Progenitor cell of endocrine pancreas (in vitro differentiated cells): Measurements from ENCODE around the gene NR2F6. TPM values are rescaled to one million over a fixed set of nuclear protein-coding genes. Genes with fewer than 3 reads are reported as not detected.
"Not testable (repeated sequence)": the region's sequence is repeated elsewhere in the genome, so short reads cannot be mapped to it uniquely, and the experiment has no call there.

Experiments
- DNase-seq: peaks from one replicate; pipeline ENCODE4 v3.0.0; 2021; ENCODE audit warnings: low spot score; ENCODE audit not compliant: unreplicated experiment
- H3K27ac Mint-ChIP-seq: 2 replicates; pipeline ENCODE4 v1.8.0; 2021; ENCODE audit warnings: mild to moderate bottlenecking, moderate library complexity, mixed read lengths
- H3K27me3 Mint-ChIP-seq: 2 replicates; pipeline ENCODE4 v1.8.0; 2021; ENCODE audit warnings: mixed read lengths
- H3K36me3 Mint-ChIP-seq: 2 replicates; pipeline ENCODE4 v1.8.0; 2022; ENCODE audit warnings: mixed read lengths; ENCODE audit not compliant: insufficient read depth
- H3K4me1 Mint-ChIP-seq: 2 replicates; pipeline ENCODE4 v1.8.0; 2021; ENCODE audit warnings: low read depth, mixed read lengths
- H3K4me3 Mint-ChIP-seq: 2 replicates; pipeline ENCODE4 v1.8.0; 2021; ENCODE audit warnings: low read depth, mild to moderate bottlenecking, moderate library complexity, mixed read lengths
- H3K9me3 Mint-ChIP-seq: 2 replicates; pipeline ENCODE4 v1.8.0; 2021; ENCODE audit warnings: low read depth, mixed read lengths
- CTCF ChIP-seq: fragments of 200-600 bp; sonication (generic); IDR thresholded peaks from one replicate; pipeline ENCODE4 v1.5.0; 2021; ENCODE audit warnings: antibody characterized with exemption, mild to moderate bottlenecking; ENCODE audit not compliant: unreplicated experiment
- total RNA-seq: library from RNA; stranded (reverse); gene quantifications from 2 replicates; pipeline ENCODE4 v1.2.1, GENCODE V29; 2021

Gene NR2F6
- total RNA-seq, 1 donor from 2014 or later = 150 TPM

GRCh38 chr19:17196610-17197009 lies 49.1 kb downstream of the NR2F6 start:
- no peak for TF ChIP-seq CTCF
- Mint-ChIP-seq H3K4me3 (no peak overlapping the region), H3K4me1 (no peaks in the 10 kb centered on the region)

GRCh38 chr19:17195106-17195505 lies 50.6 kb downstream of the NR2F6 start:
- Mint-ChIP-seq H3K27me3 (no peaks in the 10 kb centered on the region), H3K36me3 (peaks cover 19% of the 10 kb centered on the region), H3K9me3 (no peaks in the 10 kb centered on the region), H3K27ac (no peak overlapping the region), H3K4me1 (no peaks in the 10 kb centered on the region), H3K4me3 (no peak overlapping the region)
- no peak for TF ChIP-seq CTCF
- DNase-seq = no peak

More at GRCh38 chr19:17196610-17197009, 49.1 kb downstream of the NR2F6 start:
- H3K9me3 Mint-ChIP-seq = no peaks in the 10 kb centered on the region
- no peaks in the 10 kb centered on the region for H3K27me3 Mint-ChIP-seq
- H3K27ac Mint-ChIP-seq = no peak overlapping the region
- DNase-seq = no peak
- peaks cover 18% of the 10 kb centered on the region for H3K36me3 Mint-ChIP-seq

GRCh38 chr19:17194608-17195007 lies 51.1 kb downstream of the NR2F6 start:
- no peak for TF ChIP-seq CTCF
- no peaks in the 10 kb centered on the region for H3K27me3 Mint-ChIP-seq
- peak overlapping the region; percentile 11 for H3K27ac Mint-ChIP-seq
- no peaks in the 10 kb centered on the region for H3K9me3 Mint-ChIP-seq
- peaks cover 19% of the 10 kb centered on the region for H3K36me3 Mint-ChIP-seq
- DNase-seq = no peak
- H3K4me1 Mint-ChIP-seq = no peaks in the 10 kb centered on the region
- no peak overlapping the region for H3K4me3 Mint-ChIP-seq

GRCh38 chr19:17192751-17193150 lies 53.0 kb downstream of the NR2F6 start:
- H3K36me3 Mint-ChIP-seq = peaks cover 11% of the 10 kb centered on the region
- no peak overlapping the region for H3K4me3 Mint-ChIP-seq
- no peak overlapping the region for H3K27ac Mint-ChIP-seq
- H3K27me3 Mint-ChIP-seq = no peaks in the 10 kb centered on the region
- H3K9me3 Mint-ChIP-seq = no peaks in the 10 kb centered on the region
- no peak for TF ChIP-seq CTCF
- DNase-seq = no peak
- no peaks in the 10 kb centered on the region for H3K4me1 Mint-ChIP-seq

- H3K9me3 Mint-ChIP-seq, H3K4me1 Mint-ChIP-seq, H3K27ac Mint-ChIP-seq, DNase-seq, H3K4me3 Mint-ChIP-seq, H3K27me3 Mint-ChIP-seq: not testable (repeated sequence)
- H3K36me3 Mint-ChIP-seq = peaks cover 11% of the 10 kb centered on the region
These were observed 54.0 kb downstream of the NR2F6 start for GRCh38 chr19:17191736-17192135.

- Mint-ChIP-seq H3K27me3 (no peaks in the 10 kb centered on the region), H3K4me3 (no peak overlapping the region), H3K27ac (no peak overlapping the region), H3K4me1 (no peaks in the 10 kb centered on the region), H3K9me3 (no peaks in the 10 kb centered on the region), H3K36me3 (peaks cover 10% of the 10 kb centered on the region)
- DNase-seq = no peak
- no peak for TF ChIP-seq CTCF
These were observed 60.1 kb downstream of the NR2F6 start for GRCh38 chr19:17185590-17185989.
